Bronchial epithelial cell (primary cell): ENCODE results near the gene SGMS1. TPM values are rescaled to one million over a fixed set of nuclear protein-coding genes. Genes with fewer than 3 reads are reported as not detected.

Source experiments
- DNase-seq: peaks from one replicate; pipeline ENCODE4 v3.0.0-alpha.2; 2010; ENCODE audit warnings: low read depth
- FAIRE-seq: peaks from 2 replicates; lab custom pipeline; 2011; peaks lifted over from hg19 to GRCh38; lab: Jason Lieb, UNC
- H3K27me3 ChIP-seq: 2 replicates; pipeline ENCODE4 v1.5.1; 2011; ENCODE audit warnings: low read length; ENCODE audit not compliant: control insufficient read depth, insufficient read depth
- H3K36me3 ChIP-seq: 2 replicates; pipeline ENCODE4 v1.5.1; 2011; ENCODE audit warnings: low read length; ENCODE audit not compliant: control insufficient read depth, insufficient read depth
- H3K4me3 ChIP-seq: 2 replicates; pipeline ENCODE4 v1.5.1; 2011; ENCODE audit warnings: mild to moderate bottlenecking, low read depth, low read length, control low read depth
- total RNA-seq: library from RNA; depleted of rRNA; stranded (reverse); fragments of >200 nt; gene quantifications from 2 replicates; pipeline ENCODE4 v1.2.1, GENCODE V29; 2014
- TF ChIP-seq, protein P1 (sequence below): IDR thresholded peaks from 2 replicates; pipeline ENCODE4 v1.5.1; 2011; ENCODE audit warnings: mild to moderate bottlenecking, moderate library complexity, low read length, control low read depth, inconsistent platforms; ENCODE audit not compliant: insufficient read depth, severe bottlenecking

The SGMS1 gene
- total RNA-seq, 1 donor from 2014 or later, result 21.3 TPM

DNA sequence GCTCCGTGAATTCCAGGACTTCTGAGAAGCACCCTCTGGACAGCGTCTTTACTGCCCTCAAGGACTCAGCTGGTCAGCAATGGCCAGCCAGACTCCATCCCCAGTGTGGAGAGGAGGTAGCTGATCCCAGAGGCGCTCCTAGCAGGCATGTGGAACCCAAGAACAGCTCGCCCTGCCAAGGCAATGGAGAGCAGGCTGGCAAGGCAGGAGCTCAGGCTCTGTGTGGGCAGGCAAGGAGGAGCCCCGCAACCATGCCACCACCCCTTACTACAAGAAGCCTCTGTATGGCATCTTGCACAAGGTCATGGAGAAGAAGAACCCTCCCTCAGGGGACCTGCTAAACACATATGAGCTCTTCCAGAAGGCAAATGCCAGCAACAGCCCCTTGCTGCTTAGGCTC is 34.4 kb upstream of the SGMS1 start:
- FAIRE-seq (no peak), DNase-seq (no peak)
- Histone ChIP-seq H3K27me3 (no peaks in the 10 kb centered on the region), H3K36me3 (no peaks in the 10 kb centered on the region), H3K4me3 (no peak overlapping the region)
- TF ChIP-seq, protein P1, sequence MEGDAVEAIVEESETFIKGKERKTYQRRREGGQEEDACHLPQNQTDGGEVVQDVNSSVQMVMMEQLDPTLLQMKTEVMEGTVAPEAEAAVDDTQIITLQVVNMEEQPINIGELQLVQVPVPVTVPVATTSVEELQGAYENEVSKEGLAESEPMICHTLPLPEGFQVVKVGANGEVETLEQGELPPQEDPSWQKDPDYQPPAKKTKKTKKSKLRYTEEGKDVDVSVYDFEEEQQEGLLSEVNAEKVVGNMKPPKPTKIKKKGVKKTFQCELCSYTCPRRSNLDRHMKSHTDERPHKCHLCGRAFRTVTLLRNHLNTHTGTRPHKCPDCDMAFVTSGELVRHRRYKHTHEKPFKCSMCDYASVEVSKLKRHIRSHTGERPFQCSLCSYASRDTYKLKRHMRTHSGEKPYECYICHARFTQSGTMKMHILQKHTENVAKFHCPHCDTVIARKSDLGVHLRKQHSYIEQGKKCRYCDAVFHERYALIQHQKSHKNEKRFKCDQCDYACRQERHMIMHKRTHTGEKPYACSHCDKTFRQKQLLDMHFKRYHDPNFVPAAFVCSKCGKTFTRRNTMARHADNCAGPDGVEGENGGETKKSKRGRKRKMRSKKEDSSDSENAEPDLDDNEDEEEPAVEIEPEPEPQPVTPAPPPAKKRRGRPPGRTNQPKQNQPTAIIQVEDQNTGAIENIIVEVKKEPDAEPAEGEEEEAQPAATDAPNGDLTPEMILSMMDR, result no peak

DNA sequence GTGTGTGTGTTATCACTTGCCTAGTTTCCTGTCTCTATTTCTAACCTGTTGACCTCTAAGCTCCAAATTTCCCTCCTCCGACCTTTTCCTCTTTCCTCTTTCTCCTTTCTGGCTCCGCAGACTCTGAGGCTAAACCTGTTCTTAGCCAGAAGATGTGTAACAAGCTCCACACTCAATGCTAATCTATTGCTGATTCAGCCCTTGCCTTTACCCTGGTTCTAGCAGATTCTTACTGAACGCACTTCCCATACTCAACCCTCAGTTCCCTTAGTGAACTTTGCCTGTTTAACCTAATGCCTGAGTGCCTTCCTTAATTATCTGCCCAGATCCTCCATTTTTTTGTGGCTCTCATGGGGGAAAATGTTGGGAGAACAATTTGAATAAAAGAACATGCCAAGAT is 30.0 kb upstream of the SGMS1 start:
- H3K27me3 ChIP-seq, result no peaks in the 10 kb centered on the region
- no peak for DNase-seq
- no peak overlapping the region for H3K4me3 ChIP-seq
- no peaks in the 10 kb centered on the region for H3K36me3 ChIP-seq
- FAIRE-seq, result no peak
- TF ChIP-seq, protein P1, result no peak

DNA sequence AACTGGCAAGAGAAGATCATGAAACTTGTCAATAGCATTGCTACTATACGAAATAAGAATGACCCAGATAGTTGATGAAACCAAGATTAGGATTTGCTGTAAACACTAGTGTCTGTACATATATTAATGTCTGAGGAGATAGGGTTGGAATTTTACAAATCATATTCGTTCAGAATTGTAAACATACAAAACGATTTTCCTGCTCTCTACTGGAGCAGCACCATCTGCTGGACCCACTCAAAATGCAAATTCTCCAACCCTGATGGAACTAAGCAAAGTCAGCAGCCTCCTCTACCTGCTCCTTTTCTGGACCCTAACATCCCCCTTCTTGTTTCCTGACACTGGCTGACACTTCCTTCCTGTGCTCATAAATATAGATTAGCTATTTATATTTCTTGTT is 29.4 kb upstream of the SGMS1 start:
- TF ChIP-seq, protein P1, result peak; percentile 57
- H3K4me3 ChIP-seq, result no peak overlapping the region
- no peaks in the 10 kb centered on the region for H3K27me3 ChIP-seq
- no peaks in the 10 kb centered on the region for H3K36me3 ChIP-seq
- peak; percentile 32 for DNase-seq
- FAIRE-seq, result no peak

DNA sequence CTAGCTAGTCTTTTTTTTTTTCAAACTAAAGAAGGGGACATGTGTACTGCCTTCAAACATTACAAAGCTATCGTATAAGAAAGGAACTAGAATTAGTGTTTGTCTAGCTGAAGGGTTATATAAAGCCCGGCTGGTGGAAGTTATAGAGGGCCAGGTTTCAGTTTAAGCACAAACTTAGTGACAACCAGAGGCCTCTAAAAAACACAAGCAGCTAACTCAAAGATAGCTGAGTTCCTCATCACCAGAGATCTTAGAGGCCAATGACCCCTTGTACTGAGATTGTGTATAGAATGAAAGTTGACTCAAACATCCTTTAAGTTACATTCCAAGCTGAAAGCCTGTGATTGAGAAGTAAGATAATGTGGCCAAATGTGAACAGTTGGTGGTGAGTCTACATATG is 28.1 kb upstream of the SGMS1 start:
- DNase-seq, result no peak
- TF ChIP-seq, protein P1, result no peak
- Histone ChIP-seq H3K4me3 (no peak overlapping the region), H3K36me3 (no peaks in the 10 kb centered on the region), H3K27me3 (no peaks in the 10 kb centered on the region)
- FAIRE-seq, result no peak

DNA sequence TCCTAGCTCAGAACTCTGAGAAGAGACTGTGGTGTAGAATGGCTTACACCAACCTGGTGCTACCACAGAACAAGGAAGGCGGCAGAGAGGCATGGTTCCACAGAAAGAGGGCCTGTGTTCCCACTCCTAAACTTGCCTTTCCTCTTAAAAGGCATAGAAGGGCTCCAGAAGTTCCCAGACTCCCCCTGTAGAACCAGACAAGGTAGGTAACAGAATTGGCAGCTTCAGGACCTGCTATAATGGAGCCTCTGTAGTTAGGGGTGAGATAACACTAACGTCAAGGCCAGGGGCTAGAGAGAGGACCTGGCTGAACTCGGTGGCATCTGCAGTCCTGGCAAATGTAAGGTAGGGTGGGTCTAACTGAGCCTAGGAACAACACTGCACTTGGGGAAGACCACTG is 26.7 kb upstream of the SGMS1 start:
- no peaks in the 10 kb centered on the region for H3K27me3 ChIP-seq
- TF ChIP-seq, protein P1, result no peak
- no peaks in the 10 kb centered on the region for H3K36me3 ChIP-seq

DNA sequence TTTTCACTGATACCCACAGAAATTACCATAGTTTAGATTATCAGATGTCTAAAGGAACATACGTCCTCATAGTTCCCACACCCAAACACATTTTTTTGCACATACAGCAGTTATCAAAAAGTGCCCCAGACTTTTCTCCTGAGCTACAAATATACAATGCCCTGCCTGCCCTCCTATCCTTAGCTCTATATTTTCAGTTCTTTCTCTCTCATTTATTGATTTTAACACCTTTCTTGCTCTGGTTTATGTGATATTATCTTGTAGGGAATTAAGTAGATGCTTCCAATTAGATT is 25.1 kb upstream of the SGMS1 start:
- Histone ChIP-seq H3K36me3 (no peaks in the 10 kb centered on the region), H3K4me3 (no peak overlapping the region), H3K27me3 (no peaks in the 10 kb centered on the region)
- DNase-seq, result no peak
- FAIRE-seq, result no peak
- TF ChIP-seq, protein P1, result no peak

More for the DNA sequence above, 26.7 kb upstream of the SGMS1 start:
- no peak for FAIRE-seq
- no peak overlapping the region for H3K4me3 ChIP-seq
- no peak for DNase-seq
